ENCODE data around the gene GP1BA. TPM values are rescaled to one million over a fixed set of nuclear protein-coding genes. Genes with fewer than 3 reads are reported as not detected.

Gene GP1BA
- total and polyA plus RNA-seq, 2 donors (not counting 1 experiment from before 2014, with no cell fraction given) = 0.06 TPM; not detected in 1

GRCh38 chr17:4886830-4887229 is 45.2 kb upstream of the GP1BA start:
- Mint-ChIP-seq H3K4me3 (no peak overlapping the region), H3K27ac (no peak overlapping the region), H3K9me3 (ENCODE audit: insufficient read depth) (no peaks in the 10 kb centered on the region), H3K4me1 (peaks cover 6% of the 10 kb centered on the region), H3K27me3 (no peaks in the 10 kb centered on the region)
- 94% methylated on average over 11 of the region's 12 CpGs for WGBS (ENCODE audit: insufficient coverage)
- Histone ChIP-seq H3K27me3 (replicated peaks in 1 of 4; ENCODE audit: control extremely low read depth in 1 of 4, control insufficient read depth in 3 of 4, insufficient read depth in 4 of 4, low read length in 3 of 4) (no peaks in the 10 kb centered on the region), H3K79me2 (ENCODE audit: control insufficient read depth, insufficient read depth, low read length) (no peaks in the 10 kb centered on the region), H3K36me3 (replicated peaks in 1 of 2; ENCODE audit: control extremely low read depth in 1 of 2, control insufficient read depth in 1 of 2, extremely low read depth in 1 of 2, insufficient read depth in 2 of 2, low read length in 1 of 2) (peaks cover 0 to 54% of the 10 kb centered on the region in 2 experiments), H4K20me1 (ENCODE audit: control insufficient read depth, insufficient read depth, low read length, poor library complexity, severe bottlenecking) (peaks cover 20% of the 10 kb centered on the region), H3K4me1 (ENCODE audit: control insufficient read depth in 2 of 2, insufficient read depth in 2 of 2, low read length in 2 of 2) (peaks cover 0 to 7% of the 10 kb centered on the region in 2 donors), H3K4me3 (ENCODE audit: control extremely low read depth in 1 of 5, extremely low read depth in 1 of 5, insufficient read depth in 1 of 5, low read depth in 2 of 5, low read length in 4 of 5) (no peak overlapping the region), H2AFZ (ENCODE audit: insufficient read depth, low read depth, low read length, poor library complexity, severe bottlenecking) (no peak overlapping the region), H3K9ac (ENCODE audit: low read length) (no peak overlapping the region), H3K27ac (ENCODE audit: low read length in 2 of 2) (no peak overlapping the region), H3K9me3 (ENCODE audit: control extremely low read depth in 1 of 3, control insufficient read depth in 2 of 3, insufficient read depth in 1 of 3, low read length in 2 of 3) (no peaks in the 10 kb centered on the region), H3K4me2 (replicated peaks; ENCODE audit: low read depth, low read length, poor library complexity, severe bottlenecking) (no peak overlapping the region)
- TF ChIP-seq CTCF (IDR thresholded peaks at IDR 0.05) (no peak), EZH2 (IDR thresholded peaks at IDR 0.05; ENCODE audit: borderline replicate concordance, insufficient read depth, low read depth, low read length, poor library complexity, severe bottlenecking) (no peak)
- DNase-seq = no peak
- no peak for ATAC-seq (ENCODE audit: low read depth)
- CTCF ChIA-PET = interaction anchor here (0.6 to 1.7 kb wide), 4 partner anchors 25 to 184 kb away, joined by 3 to 6 read pairs (median 4); partner anchors contain the start of genes ARRB2 and GLTPD2
- intact Hi-C loops (cut with micrococcal nuclease) = no loop called here
- POLR2A ChIA-PET = no interaction called here

- no peaks in the 10 kb centered on the region for H3K9me3 Mint-ChIP-seq (ENCODE audit: insufficient read depth)
- POLR2A ChIA-PET = no interaction called here
- H3K27me3 Mint-ChIP-seq = no peaks in the 10 kb centered on the region
- Histone ChIP-seq H3K9ac (ENCODE audit: low read length) (no peak overlapping the region), H3K9me3 (ENCODE audit: control extremely low read depth in 1 of 3, control insufficient read depth in 2 of 3, insufficient read depth in 1 of 3, low read length in 2 of 3) (no peaks in the 10 kb centered on the region), H3K36me3 (replicated peaks in 1 of 2; ENCODE audit: control extremely low read depth in 1 of 2, control insufficient read depth in 1 of 2, extremely low read depth in 1 of 2, insufficient read depth in 2 of 2, low read length in 1 of 2) (peaks cover 0 to 61% of the 10 kb centered on the region in 2 experiments), H3K79me2 (ENCODE audit: control insufficient read depth, insufficient read depth, low read length) (no peaks in the 10 kb centered on the region), H3K4me3 (ENCODE audit: control extremely low read depth in 1 of 5, extremely low read depth in 1 of 5, insufficient read depth in 1 of 5, low read depth in 2 of 5, low read length in 4 of 5) (no peak overlapping the region), H2AFZ (ENCODE audit: insufficient read depth, low read depth, low read length, poor library complexity, severe bottlenecking) (no peak overlapping the region), H3K27ac (ENCODE audit: low read length in 2 of 2) (no peak overlapping the region), H3K27me3 (replicated peaks in 1 of 4; ENCODE audit: control extremely low read depth in 1 of 4, control insufficient read depth in 3 of 4, insufficient read depth in 4 of 4, low read length in 3 of 4) (no peaks in the 10 kb centered on the region), H4K20me1 (ENCODE audit: control insufficient read depth, insufficient read depth, low read length, poor library complexity, severe bottlenecking) (peaks cover 17% of the 10 kb centered on the region), H3K4me1 (ENCODE audit: control insufficient read depth in 2 of 2, insufficient read depth in 2 of 2, low read length in 2 of 2) (peaks cover 0 to 3% of the 10 kb centered on the region in 2 donors), H3K4me2 (replicated peaks; ENCODE audit: low read depth, low read length, poor library complexity, severe bottlenecking) (no peak overlapping the region)
- peaks cover 4% of the 10 kb centered on the region for H3K4me1 Mint-ChIP-seq
- H3K27ac Mint-ChIP-seq = no peak overlapping the region
- TF ChIP-seq EZH2 (IDR thresholded peaks at IDR 0.05; ENCODE audit: borderline replicate concordance, insufficient read depth, low read depth, low read length, poor library complexity, severe bottlenecking) (no peak), CTCF (IDR thresholded peaks at IDR 0.05) (no peak)
- WGBS (ENCODE audit: insufficient coverage) = 95% methylated on average over 15 of the region's 18 CpGs
- ATAC-seq (ENCODE audit: low read depth) (no peak), DNase-seq (no peak)
- CTCF ChIA-PET = interaction anchor here (0.8 to 4.7 kb wide), 9 partner anchors 11 to 320 kb away, joined by 3 to 33 read pairs (median 3); partner anchors contain the start of genes ARRB2 and C17orf107
- H3K4me3 Mint-ChIP-seq = no peak overlapping the region
- intact Hi-C loops (cut with micrococcal nuclease) = no loop called here
Measured at GRCh38 chr17:4887581-4887980, 44.5 kb upstream of the GP1BA start.

All from B cell (primary cell).